Calu3 (cell line): Measurements from ENCODE around the gene ABHD3. TPM values are rescaled to one million over a fixed set of nuclear protein-coding genes. Genes with fewer than 3 reads are reported as not detected.
"Not testable (repeated sequence)": the region's sequence is repeated elsewhere in the genome, so short reads cannot be mapped to it uniquely, and the experiment has no call there.

Source experiments
- BruUV-seq: library from RNA; stranded (reverse); fragments of 400-500 nt; replicated peaks from 2 replicates; lab custom pipeline; 2021; lab: Mats Ljungman, UMichigan
- CTCF ChIA-PET: fragments of 300-600 bp; sonication (Branson Sonifier 250); formaldehyde crosslinking; loops from one replicate; lab custom pipeline; 2022; ENCODE audit warnings: antibody characterized with exemption; lab: Charles Lee
- DNase-seq: peaks from one replicate; pipeline ENCODE4 v3.0.0; 2022
- H3K27ac Mint-ChIP-seq: one replicate; pipeline ENCODE4 v1.8.0; 2022; ENCODE audit warnings: mixed read lengths; ENCODE audit not compliant: unreplicated experiment
- H3K27me3 Mint-ChIP-seq: one replicate; pipeline ENCODE4 v1.8.0; 2022; ENCODE audit warnings: mixed read lengths; ENCODE audit not compliant: unreplicated experiment
- H3K36me3 Mint-ChIP-seq: one replicate; pipeline ENCODE4 v1.8.0; 2022; ENCODE audit warnings: mild to moderate bottlenecking, moderate library complexity, mixed read lengths; ENCODE audit not compliant: insufficient read depth, unreplicated experiment
- H3K4me1 Mint-ChIP-seq: one replicate; pipeline ENCODE4 v1.8.0; 2022; ENCODE audit warnings: mild to moderate bottlenecking, low read depth, mixed read lengths; ENCODE audit not compliant: unreplicated experiment
- H3K4me3 Mint-ChIP-seq: one replicate; pipeline ENCODE4 v1.8.0; 2022; ENCODE audit warnings: mild to moderate bottlenecking, low read depth, moderate library complexity, mixed read lengths; ENCODE audit not compliant: unreplicated experiment
- H3K9me3 Mint-ChIP-seq: one replicate; pipeline ENCODE4 v1.8.0; 2022; ENCODE audit warnings: low read depth, mixed read lengths; ENCODE audit not compliant: unreplicated experiment
- intact Hi-C: fragments of 100-400 bp; cut with micrococcal nuclease; formaldehyde crosslinking; loops from one replicate; pipeline ENCODE4 v1.10.0; 2022; ENCODE audit not compliant: unreplicated experiment
- total RNA-seq: library from RNA; stranded (reverse); gene quantifications from 2 replicates; pipeline ENCODE4 v1.2.3, GENCODE V29; 2022
- TF ChIP-seq, protein P1 (sequence below): fragments of 200-600 bp; IDR thresholded peaks from one replicate; pipeline ENCODE4 v1.8.0; 2022; ENCODE audit warnings: antibody characterized with exemption; ENCODE audit not compliant: unreplicated experiment

ABHD3 gene
- total RNA-seq, 1 experiment from 2014 or later, result 43.5 TPM

- Mint-ChIP-seq H3K27ac (no peak overlapping the region), H3K9me3 (peaks cover 2% of the 10 kb centered on the region), H3K27me3 (no peaks in the 10 kb centered on the region), H3K4me3 (no peak overlapping the region), H3K36me3 (peaks cover 14% of the 10 kb centered on the region), H3K4me1 (peaks cover 9% of the 10 kb centered on the region)
- CTCF ChIA-PET, result no interaction called here
- DNase-seq, result no peak
- TF ChIP-seq, protein P1, sequence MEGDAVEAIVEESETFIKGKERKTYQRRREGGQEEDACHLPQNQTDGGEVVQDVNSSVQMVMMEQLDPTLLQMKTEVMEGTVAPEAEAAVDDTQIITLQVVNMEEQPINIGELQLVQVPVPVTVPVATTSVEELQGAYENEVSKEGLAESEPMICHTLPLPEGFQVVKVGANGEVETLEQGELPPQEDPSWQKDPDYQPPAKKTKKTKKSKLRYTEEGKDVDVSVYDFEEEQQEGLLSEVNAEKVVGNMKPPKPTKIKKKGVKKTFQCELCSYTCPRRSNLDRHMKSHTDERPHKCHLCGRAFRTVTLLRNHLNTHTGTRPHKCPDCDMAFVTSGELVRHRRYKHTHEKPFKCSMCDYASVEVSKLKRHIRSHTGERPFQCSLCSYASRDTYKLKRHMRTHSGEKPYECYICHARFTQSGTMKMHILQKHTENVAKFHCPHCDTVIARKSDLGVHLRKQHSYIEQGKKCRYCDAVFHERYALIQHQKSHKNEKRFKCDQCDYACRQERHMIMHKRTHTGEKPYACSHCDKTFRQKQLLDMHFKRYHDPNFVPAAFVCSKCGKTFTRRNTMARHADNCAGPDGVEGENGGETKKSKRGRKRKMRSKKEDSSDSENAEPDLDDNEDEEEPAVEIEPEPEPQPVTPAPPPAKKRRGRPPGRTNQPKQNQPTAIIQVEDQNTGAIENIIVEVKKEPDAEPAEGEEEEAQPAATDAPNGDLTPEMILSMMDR, result no peak
- BruUV-seq, result no TSS peak
- intact Hi-C loops, result no loop called here
Observed at GRCh38 chr18:21689736-21690135, 14.8 kb downstream of the ABHD3 start.

GRCh38 chr18:21686282-21687105, 18.1 kb downstream of the ABHD3 start:
- TF ChIP-seq, protein P1, result no peak
- intact Hi-C loops, result no loop called here
- H3K9me3 Mint-ChIP-seq, result peaks cover 2% of the 10 kb centered on the region
- H3K4me1 Mint-ChIP-seq, result peaks cover 9% of the 10 kb centered on the region
- no peak for DNase-seq
- H3K27ac Mint-ChIP-seq, result no peak overlapping the region
- peaks cover 11% of the 10 kb centered on the region for H3K36me3 Mint-ChIP-seq
- H3K27me3 Mint-ChIP-seq, result no peaks in the 10 kb centered on the region
- H3K4me3 Mint-ChIP-seq, result no peak overlapping the region
- no TSS peak for BruUV-seq
- CTCF ChIA-PET, result interaction anchor here (1.0 to 1.4 kb wide), 2 partner anchors 11 to 27 kb away, joined by 3 read pairs; no protein-coding TSS in a partner anchor

DNA sequence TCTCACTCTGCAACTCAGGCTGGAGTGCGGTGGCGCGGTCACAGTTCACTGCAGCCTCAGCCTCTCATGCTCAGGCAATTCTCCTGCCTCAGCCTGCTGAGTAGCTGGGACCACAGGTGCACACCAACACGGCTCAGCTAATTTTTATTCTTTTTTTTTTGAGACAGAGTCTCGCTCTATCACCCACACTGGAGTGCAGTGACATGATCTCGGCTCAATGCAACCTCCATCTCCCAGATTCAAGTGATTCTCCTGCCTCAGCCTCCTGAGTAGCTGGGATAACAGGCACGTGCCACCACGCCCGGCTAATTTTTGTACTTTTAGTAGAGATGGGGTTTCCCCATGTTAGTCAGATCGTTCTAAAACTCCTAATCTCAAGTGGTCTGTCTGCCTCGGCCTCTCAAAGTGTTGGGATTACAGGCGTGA, 19.0 kb downstream of the ABHD3 start:
- H3K4me3 Mint-ChIP-seq, H3K9me3 Mint-ChIP-seq, DNase-seq, BruUV-seq, H3K4me1 Mint-ChIP-seq, H3K27me3 Mint-ChIP-seq, intact Hi-C loops, H3K27ac Mint-ChIP-seq: not testable (repeated sequence)
- peaks cover 11% of the 10 kb centered on the region for H3K36me3 Mint-ChIP-seq
- CTCF ChIA-PET, result interaction anchor here (1.4 kb wide), 1 partner anchor 10 kb away, joined by 3 read pairs; no protein-coding TSS in a partner anchor

GRCh38 chr18:21684731-21685130, 19.8 kb downstream of the ABHD3 start:
- Mint-ChIP-seq H3K9me3 (peaks cover 2% of the 10 kb centered on the region), H3K36me3 (peaks cover 10% of the 10 kb centered on the region), H3K27ac (no peak overlapping the region), H3K27me3 (no peaks in the 10 kb centered on the region), H3K4me3 (no peak overlapping the region), H3K4me1 (peaks cover 9% of the 10 kb centered on the region)
- no TSS peak for BruUV-seq
- intact Hi-C loops, result no loop called here
- TF ChIP-seq, protein P1, result no peak
- CTCF ChIA-PET, result no interaction called here
- DNase-seq, result no peak
